ENCODE data around the gene NPW. TPM values are rescaled to one million over a fixed set of nuclear protein-coding genes. Genes with fewer than 3 reads are reported as not detected.

The NPW gene
- total and polyA plus RNA-seq, 4 experiments from 2014 or later, result not detected

DNA sequence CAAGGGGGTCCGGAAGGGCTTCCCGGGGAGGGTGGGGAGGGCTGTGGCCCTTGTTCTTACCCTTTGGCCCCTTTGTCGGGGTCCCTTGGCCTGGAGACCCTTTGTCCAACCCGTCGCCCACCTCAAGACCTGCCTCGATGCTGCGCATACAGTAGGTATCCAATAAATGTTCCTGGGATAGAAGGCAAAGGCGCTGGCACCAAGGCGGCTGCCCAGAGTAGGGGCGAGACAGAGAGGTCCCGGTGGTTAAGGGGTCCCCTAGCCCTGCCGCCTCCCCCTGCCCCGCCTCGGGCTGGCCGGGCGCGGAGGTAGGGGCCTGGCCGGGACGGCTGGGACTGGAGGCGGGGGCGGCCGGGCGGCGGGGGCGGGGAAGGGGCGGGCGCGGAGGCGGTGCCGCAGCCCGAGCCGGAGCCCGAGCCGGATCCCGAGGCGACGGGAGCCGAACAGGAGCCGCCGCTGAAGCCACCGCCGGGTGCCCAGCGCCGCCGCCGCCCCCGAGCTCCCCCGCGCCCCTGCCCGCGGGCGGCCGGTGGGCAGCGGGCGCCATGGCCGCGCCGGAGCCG is 7.0 kb downstream of the NPW start, which contains the start of gene NHERF2:
Gene NHERF2, plus strand, starts transcription at position 442 of the 563 bp plus-strand sequence. Its CDS starts 104 bp downstream, at position 546.
- peaks cover 3 to 11% of the 10 kb centered on the region in 2 donors for H3K27me3 Mint-ChIP-seq
- peaks cover 9 to 26% (median 16%) of the 10 kb centered on the region in 4 donors for H3K4me1 Mint-ChIP-seq
- Histone ChIP-seq H3K4me1 (ENCODE audit: insufficient read depth, low read length) (peaks cover 29% of the 10 kb centered on the region), H3K27me3 (ENCODE audit: insufficient read depth, low read length) (peaks cover 3% of the 10 kb centered on the region), H3K36me3 (ENCODE audit: insufficient read depth, low read length) (no peaks in the 10 kb centered on the region), H3K27ac (ENCODE audit: low read depth, low read length) (no peak within 1 kb of the TSS), H3K4me3 (ENCODE audit: low read length in 2 of 2) (peak within 1 kb of the TSS in 1 of 2 donors; percentile 23), H3K9me3 (ENCODE audit: control insufficient read depth in 1 of 2, low read length in 2 of 2) (no peaks in the 10 kb centered on the region)
- intact Hi-C loops (cut with micrococcal nuclease), result no loop called here
- no peaks in the 10 kb centered on the region for H3K36me3 Mint-ChIP-seq
- peak within 1 kb of the TSS; percentile 76 to 86 (median 78) for H3K4me3 Mint-ChIP-seq
- peak in 4 of 5 donors; percentile 22 to 43 (median 30) for DNase-seq
- CTCF ChIA-PET (ENCODE audit: partially characterized antibody), result no interaction called here
- peak within 1 kb of the TSS in 4 of 7 donors; percentile 13 to 68 (median 58) for H3K27ac Mint-ChIP-seq
- H3K9me3 Mint-ChIP-seq, result no peaks in the 10 kb centered on the region
- POLR2A ChIA-PET (ENCODE audit: partially characterized antibody), result interaction anchor here (1.0 to 2.0 kb wide), 5 partner anchors 22 to 198 kb away, joined by 3 to 13 read pairs (median 7); partner anchors contain the start of genes NTHL1, TRAF7 and TSC2

DNA sequence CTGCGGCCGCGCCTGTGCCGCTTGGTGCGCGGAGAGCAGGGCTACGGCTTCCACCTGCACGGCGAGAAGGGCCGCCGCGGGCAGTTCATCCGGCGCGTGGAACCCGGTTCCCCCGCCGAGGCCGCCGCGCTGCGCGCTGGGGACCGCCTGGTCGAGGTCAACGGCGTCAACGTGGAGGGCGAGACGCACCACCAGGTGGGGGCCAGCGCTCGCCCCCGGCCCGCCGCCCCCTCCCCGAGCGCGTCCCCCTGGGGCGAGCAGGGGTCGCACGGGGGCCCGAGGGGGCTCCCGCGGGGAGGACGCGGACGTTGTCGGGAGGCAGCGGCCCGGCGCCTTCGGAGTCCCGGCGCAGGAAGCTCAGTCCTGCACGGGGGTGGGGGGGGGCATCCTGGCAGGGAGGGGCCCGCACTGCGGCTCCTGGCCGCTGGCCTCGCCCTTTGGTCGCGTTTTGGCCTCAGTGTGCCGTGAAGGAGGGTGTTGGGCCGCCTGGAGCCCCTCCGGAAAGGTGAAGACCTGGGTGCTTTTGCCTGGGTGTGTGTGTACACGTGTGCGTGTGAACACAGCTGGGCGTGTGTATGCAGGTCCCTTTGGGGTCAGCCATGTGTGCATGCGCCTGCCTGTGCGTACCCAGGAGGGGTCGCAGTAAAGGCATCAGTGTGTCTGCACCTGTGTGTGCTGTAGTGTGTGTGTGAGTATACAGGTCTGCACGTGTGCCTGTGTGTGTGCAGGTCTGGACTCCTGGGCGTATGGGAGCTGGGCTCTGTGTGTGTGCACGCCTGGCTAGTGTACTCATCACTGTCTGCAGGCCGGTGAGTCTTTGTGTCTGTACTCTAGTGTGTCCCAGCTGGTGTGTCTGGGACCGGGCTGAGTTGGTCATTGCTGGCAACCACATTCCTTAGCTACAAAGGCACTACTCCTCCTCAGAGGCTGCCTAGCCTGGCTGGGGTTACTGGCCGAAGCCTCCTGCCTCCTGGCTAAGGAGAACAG is 7.7 kb downstream of the NPW start:
- peaks cover 9 to 26% (median 16%) of the 10 kb centered on the region in 4 donors for H3K4me1 Mint-ChIP-seq
- H3K27ac Mint-ChIP-seq, result peak overlapping the region in 3 of 7 donors; percentile 13 to 68 (median 53)
- Histone ChIP-seq H3K9me3 (ENCODE audit: control insufficient read depth in 1 of 2, low read length in 2 of 2) (no peaks in the 10 kb centered on the region), H3K36me3 (ENCODE audit: insufficient read depth, low read length) (no peaks in the 10 kb centered on the region), H3K27me3 (ENCODE audit: insufficient read depth, low read length) (no peaks in the 10 kb centered on the region), H3K4me1 (ENCODE audit: insufficient read depth, low read length) (peaks cover 29% of the 10 kb centered on the region), H3K27ac (ENCODE audit: low read depth, low read length) (no peak overlapping the region), H3K4me3 (ENCODE audit: low read length in 2 of 2) (peak overlapping the region in 1 of 2 donors; percentile 23)
- intact Hi-C loops (cut with micrococcal nuclease), result no loop called here
- H3K27me3 Mint-ChIP-seq, result peaks cover 2 to 8% of the 10 kb centered on the region in 2 donors
- DNase-seq, result peak in 2 of 5 donors; percentile 21 to 39
- peak overlapping the region; percentile 76 to 86 (median 78) for H3K4me3 Mint-ChIP-seq
- H3K9me3 Mint-ChIP-seq, result no peaks in the 10 kb centered on the region
- CTCF ChIA-PET (ENCODE audit: partially characterized antibody), result interaction anchor here (0.5 to 1.4 kb wide), 2 partner anchors 111 to 113 kb away, joined by 4 to 9 read pairs; no protein-coding TSS in a partner anchor
- POLR2A ChIA-PET (ENCODE audit: partially characterized antibody), result interaction anchor here (1.0 to 2.0 kb wide), 6 partner anchors 19 to 197 kb away, joined by 3 to 13 read pairs (median 6); partner anchors contain the start of genes NTHL1, TRAF7 and TSC2
- H3K36me3 Mint-ChIP-seq, result no peaks in the 10 kb centered on the region

DNA sequence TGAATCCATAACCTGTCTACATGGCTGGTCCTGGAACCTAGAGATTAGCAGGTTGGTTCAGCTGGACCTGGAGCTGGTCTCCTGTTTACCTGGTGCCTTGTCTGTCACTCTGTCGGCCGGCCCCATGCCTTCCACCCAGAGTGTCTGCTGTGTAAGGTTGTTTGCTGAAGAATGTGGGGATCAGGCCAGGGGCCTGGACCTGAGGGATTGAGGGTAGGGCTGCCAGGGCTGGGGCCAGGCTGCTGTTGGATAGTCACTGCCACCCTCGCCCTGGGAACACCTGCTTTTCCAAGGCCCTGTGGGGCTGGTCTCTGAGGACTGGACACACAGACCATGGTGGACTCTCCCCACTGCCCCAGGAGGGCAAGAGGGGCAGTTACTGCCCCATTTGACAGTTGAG is 8.6 kb downstream of the NPW start:
- H3K4me3 ChIP-seq (ENCODE audit: low read length in 2 of 2), result no peak overlapping the region
- ChIA-PET POLR2A (ENCODE audit: partially characterized antibody) (interaction anchor here (1.1 to 2.0 kb wide), 3 partner anchors 19 to 126 kb away, joined by 5 to 13 read pairs (median 8); partner anchors contain the start of genes NTHL1, TRAF7 and TSC2), CTCF (ENCODE audit: partially characterized antibody) (interaction anchor here (1.4 kb wide), 1 partner anchor 112 kb away, joined by 9 read pairs; no protein-coding TSS in a partner anchor)
- no peak for DNase-seq
- H3K4me1 Mint-ChIP-seq, result peaks cover 5 to 18% (median 11%) of the 10 kb centered on the region in 4 donors
- H3K27ac ChIP-seq (ENCODE audit: low read depth, low read length), result no peak overlapping the region
- H3K27me3 ChIP-seq (ENCODE audit: insufficient read depth, low read length), result no peaks in the 10 kb centered on the region
- peak overlapping the region in 7 of 8 donors; percentile 34 to 84 (median 77) for H3K4me3 Mint-ChIP-seq
- H3K9me3 ChIP-seq (ENCODE audit: control insufficient read depth in 1 of 2, low read length in 2 of 2), result no peaks in the 10 kb centered on the region
- no peaks in the 10 kb centered on the region for H3K36me3 ChIP-seq (ENCODE audit: insufficient read depth, low read length)
- H3K4me1 ChIP-seq (ENCODE audit: insufficient read depth, low read length), result peaks cover 24% of the 10 kb centered on the region
- no peaks in the 10 kb centered on the region for H3K9me3 Mint-ChIP-seq
- H3K36me3 Mint-ChIP-seq, result no peaks in the 10 kb centered on the region
- peaks cover 0 to 2% of the 10 kb centered on the region in 2 donors for H3K27me3 Mint-ChIP-seq
- intact Hi-C loops (cut with micrococcal nuclease), result no loop called here
- H3K27ac Mint-ChIP-seq, result no peak overlapping the region

DNA sequence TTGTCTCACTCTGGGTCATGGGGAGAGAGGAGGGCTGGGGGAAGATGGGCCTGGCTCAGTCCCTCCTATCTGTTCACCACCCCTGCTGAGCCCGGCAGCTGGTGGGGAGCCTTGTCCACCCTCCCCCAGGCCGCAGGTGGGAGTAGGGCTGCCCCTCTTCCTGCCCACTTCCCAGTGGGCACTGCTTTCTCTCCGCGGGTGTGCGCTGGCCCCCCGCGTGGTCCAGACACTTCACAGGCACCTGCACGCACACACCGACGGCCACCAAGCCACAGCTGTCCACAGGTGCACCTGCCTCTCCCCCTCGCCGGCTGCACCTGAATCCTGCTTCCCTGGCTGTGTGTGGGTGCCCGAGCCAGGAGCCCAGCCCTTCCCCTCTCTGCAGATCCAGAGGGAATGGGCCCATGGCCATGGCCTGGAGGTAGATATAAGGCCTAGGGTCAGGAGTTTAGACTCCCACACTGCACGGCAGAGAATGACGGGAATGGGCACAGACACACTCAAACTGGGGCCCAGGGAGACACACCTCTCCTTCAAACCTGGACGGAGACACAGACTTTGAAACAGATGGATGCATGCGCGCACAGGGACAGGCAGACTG is 9.1 kb downstream of the NPW start:
- Histone ChIP-seq H3K27me3 (ENCODE audit: insufficient read depth, low read length) (no peaks in the 10 kb centered on the region), H3K4me1 (ENCODE audit: insufficient read depth, low read length) (peaks cover 18% of the 10 kb centered on the region), H3K27ac (ENCODE audit: low read depth, low read length) (no peak overlapping the region), H3K36me3 (ENCODE audit: insufficient read depth, low read length) (no peaks in the 10 kb centered on the region), H3K9me3 (ENCODE audit: control insufficient read depth in 1 of 2, low read length in 2 of 2) (no peaks in the 10 kb centered on the region), H3K4me3 (ENCODE audit: low read length in 2 of 2) (no peak overlapping the region)
- H3K27me3 Mint-ChIP-seq, result no peaks in the 10 kb centered on the region
- peaks cover 4 to 15% (median 8%) of the 10 kb centered on the region in 4 donors for H3K4me1 Mint-ChIP-seq
- POLR2A ChIA-PET (ENCODE audit: partially characterized antibody), result no interaction called here
- H3K4me3 Mint-ChIP-seq, result no peak overlapping the region
- no peak for DNase-seq
- no peak overlapping the region for H3K27ac Mint-ChIP-seq
- intact Hi-C loops (cut with micrococcal nuclease), result no loop called here
- no peaks in the 10 kb centered on the region for H3K9me3 Mint-ChIP-seq
- H3K36me3 Mint-ChIP-seq, result no peaks in the 10 kb centered on the region
- CTCF ChIA-PET (ENCODE audit: partially characterized antibody), result interaction anchor here (1.4 kb wide), 1 partner anchor 112 kb away, joined by 9 read pairs; no protein-coding TSS in a partner anchor

DNA sequence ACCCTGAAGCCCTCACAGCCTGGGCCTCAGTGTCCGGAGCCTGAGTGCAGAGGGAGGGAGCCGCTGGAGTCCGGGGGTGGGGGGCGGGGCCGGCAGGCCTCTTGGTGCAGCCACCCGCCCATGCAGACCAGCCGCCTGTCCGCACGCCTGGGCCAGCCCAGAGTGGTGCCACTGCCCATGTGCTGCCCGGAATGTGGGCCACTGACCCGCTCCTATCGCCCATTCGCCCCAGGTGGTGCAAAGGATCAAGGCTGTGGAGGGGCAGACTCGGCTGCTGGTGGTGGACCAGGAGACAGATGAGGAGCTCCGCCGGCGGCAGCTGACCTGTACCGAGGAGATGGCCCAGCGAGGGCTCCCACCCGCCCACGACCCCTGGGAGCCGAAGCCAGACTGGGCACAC is 9.8 kb downstream of the NPW start:
- no peaks in the 10 kb centered on the region for H3K27me3 ChIP-seq (ENCODE audit: insufficient read depth, low read length)

DNA sequence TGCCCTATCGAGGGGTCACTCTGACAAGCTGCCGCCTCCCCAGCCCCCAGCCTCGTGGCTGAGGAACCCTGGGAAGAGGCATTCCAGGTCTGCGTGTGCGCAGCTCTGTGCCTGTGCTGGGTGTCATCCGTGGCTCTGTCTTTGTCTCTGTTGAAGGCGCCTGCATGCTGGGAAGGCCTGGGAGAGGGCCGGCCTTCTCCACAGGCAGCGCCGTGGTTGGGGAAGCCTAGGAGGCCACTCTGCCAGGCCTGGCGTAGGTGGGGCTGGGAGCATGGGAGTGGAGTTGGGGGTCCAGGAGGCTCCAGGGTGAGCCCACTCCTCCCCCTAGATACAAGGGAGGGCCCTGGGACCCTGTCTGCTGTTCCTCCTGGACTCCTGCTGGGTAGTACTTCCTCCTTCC is 10.5 kb downstream of the NPW start:
- Histone ChIP-seq H3K27ac (ENCODE audit: low read depth, low read length) (no peak overlapping the region), H3K9me3 (ENCODE audit: control insufficient read depth in 1 of 2, low read length in 2 of 2) (no peaks in the 10 kb centered on the region), H3K4me1 (ENCODE audit: insufficient read depth, low read length) (peaks cover 15% of the 10 kb centered on the region), H3K36me3 (ENCODE audit: insufficient read depth, low read length) (no peaks in the 10 kb centered on the region), H3K27me3 (ENCODE audit: insufficient read depth, low read length) (no peaks in the 10 kb centered on the region), H3K4me3 (ENCODE audit: low read length in 2 of 2) (no peak overlapping the region)
- Mint-ChIP-seq H3K27me3 (no peaks in the 10 kb centered on the region), H3K4me3 (no peak overlapping the region), H3K9me3 (no peaks in the 10 kb centered on the region), H3K36me3 (no peaks in the 10 kb centered on the region), H3K4me1 (peaks cover 3 to 11% (median 7%) of the 10 kb centered on the region in 4 donors), H3K27ac (no peak overlapping the region)
- no peak for DNase-seq
- intact Hi-C loops (cut with micrococcal nuclease), result no loop called here
- CTCF ChIA-PET (ENCODE audit: partially characterized antibody), result interaction anchor here (0.7 kb wide), 1 partner anchor 75 kb away, joined by 3 read pairs; no protein-coding TSS in a partner anchor
- POLR2A ChIA-PET (ENCODE audit: partially characterized antibody), result interaction anchor here (0.6 to 1.6 kb wide), 2 partner anchors 125 to 274 kb away, joined by 4 read pairs; partner anchors contain the start of gene TRAF7

More for the DNA sequence above, 9.8 kb downstream of the NPW start:
- Mint-ChIP-seq H3K27ac (no peak overlapping the region), H3K36me3 (no peaks in the 10 kb centered on the region), H3K4me3 (no peak overlapping the region), H3K27me3 (no peaks in the 10 kb centered on the region), H3K4me1 (peaks cover 3 to 11% (median 7%) of the 10 kb centered on the region in 4 donors), H3K9me3 (no peaks in the 10 kb centered on the region)
- H3K36me3 ChIP-seq (ENCODE audit: insufficient read depth, low read length), result no peaks in the 10 kb centered on the region
- no peak overlapping the region for H3K4me3 ChIP-seq (ENCODE audit: low read length in 2 of 2)
- no peak overlapping the region for H3K27ac ChIP-seq (ENCODE audit: low read depth, low read length)
- ChIA-PET CTCF (ENCODE audit: partially characterized antibody) (no interaction called here), POLR2A (ENCODE audit: partially characterized antibody) (interaction anchor here (1.6 kb wide), 1 partner anchor 126 kb away, joined by 4 read pairs; the partner anchor contains the start of gene TRAF7)
- no peaks in the 10 kb centered on the region for H3K9me3 ChIP-seq (ENCODE audit: control insufficient read depth in 1 of 2, low read length in 2 of 2)
- peaks cover 15% of the 10 kb centered on the region for H3K4me1 ChIP-seq (ENCODE audit: insufficient read depth, low read length)
- intact Hi-C loops (cut with micrococcal nuclease), result no loop called here
- no peak for DNase-seq
